Stomach (tissue), 4 donors: Measurements from ENCODE around the gene SORL1.

Source experiments
- CTCF ChIP-seq, 7 experiments: fragments of 450-650 bp in 4 of 7; fragments of 200-600 bp in 3 of 7; sonication (generic) in 3 of 7; IDR thresholded peaks; one replicate each; pipeline ENCODE4 v1.5.1; 2016 to 2019; ENCODE audit warnings: antibody characterized with exemption in 7 of 7, control low read depth in 2 of 7, mild to moderate bottlenecking in 1 of 7
- POLR2AphosphoS5 ChIP-seq, 3 donors: sonication (generic); formaldehyde crosslinking; IDR thresholded peaks; one replicate each; pipeline ENCODE4 v1.6.1; 2016; ENCODE audit warnings: antibody characterized with exemption in 3 of 3

- TF ChIP-seq CTCF (IDR thresholded peaks at IDR 0.05) (no peak), POLR2AphosphoS5 (IDR thresholded peaks at IDR 0.05) (no peak)
These were observed 219.4 kb downstream of the SORL1 start for GRCh38 chr11:121671283-121672168.
